Mucosa of descending colon (tissue), 3 donors: ENCODE measurements around the gene CPE. TPM values are rescaled to one million over a fixed set of nuclear protein-coding genes. Genes with fewer than 3 reads are reported as not detected.
"Not testable (repeated sequence)": the region's sequence is repeated elsewhere in the genome, so short reads cannot be mapped to it uniquely, and the experiment has no call there.

Experiments used
- ATAC-seq: fragments of 200-7000 bp; cut with Tn5 transposase; one replicate; pipeline ENCODE4 v1.9.1; 2020; ENCODE audit warnings: mild to moderate bottlenecking, moderate library complexity
- DNase-seq, 3 donors: peaks; one replicate each; pipeline ENCODE4 v3.0.0-alpha.2; 2020
- H3K36me3 ChIP-seq: fragments of 200-600 bp; one replicate; pipeline ENCODE4 v1.8.0; 2021; ENCODE audit warnings: low read depth, mild to moderate bottlenecking
- H3K4me1 ChIP-seq: fragments of 200-600 bp; one replicate; pipeline ENCODE4 v1.8.0; 2021; ENCODE audit warnings: low read depth, mild to moderate bottlenecking
- H3K4me3 ChIP-seq: fragments of 200-600 bp; one replicate; pipeline ENCODE4 v1.8.0; 2021; ENCODE audit warnings: mild to moderate bottlenecking
- H3K9me3 ChIP-seq: fragments of 200-600 bp; one replicate; pipeline ENCODE4 v1.8.0; 2021; ENCODE audit warnings: mild to moderate bottlenecking
- CTCF ChIP-seq: fragments of 200-600 bp; IDR thresholded peaks from one replicate; pipeline ENCODE4 v1.8.0; 2022; ENCODE audit warnings: antibody characterized with exemption, mild to moderate bottlenecking
- intact Hi-C, 2 donors: fragments of 100-400 bp; cut with DNase I in 1 of 2; cut with micrococcal nuclease in 1 of 2; formaldehyde crosslinking; loops; one replicate each; pipeline versions ENCODE4 v1.11.0 to v1.11.1; 2022; cut with DNase I, micrococcal nuclease
- total RNA-seq, 3 donors: library from RNA; stranded (reverse); fragmentation: NEBNext Ultra II Directional in 2 of 3; extraction: Animal tissue kit (Norgen Biotek cat#: 25700) in 2 of 3; gene quantifications; one replicate each; pipeline versions ENCODE4 v1.2.1 to v1.2.4, GENCODE V29; 2021 to 2023
- donor health status: DM: no; HTN: no; CAD: no; lungs with moderate emphysema.
- donor health status: DM: no; HTN: no; CAD: no.
- donor health status: DM: no; HTN: yes; CAD: no.

CPE gene
- total RNA-seq, 3 donors from 2014 or later, result 26.3 to 39.9 (median 33.9) TPM

GRCh38 chr4:165481053-165481835 lies 102.4 kb downstream of the CPE start:
- Histone ChIP-seq H3K36me3 (no peaks in the 10 kb centered on the region), H3K4me1 (no peaks in the 10 kb centered on the region), H3K9me3 (no peaks in the 10 kb centered on the region), H3K4me3 (no peak overlapping the region)
- ATAC-seq, result no peak
- intact Hi-C loops, result no loop called here
- no peak for DNase-seq
- TF ChIP-seq CTCF, result no peak

GRCh38 chr4:165489786-165490185 lies 111.0 kb downstream of the CPE start:
- Histone ChIP-seq H3K4me3 (no peak overlapping the region), H3K36me3 (no peaks in the 10 kb centered on the region), H3K4me1 (no peaks in the 10 kb centered on the region), H3K9me3 (no peaks in the 10 kb centered on the region)
- ATAC-seq (no peak), DNase-seq (no peak)
- intact Hi-C loops, result no loop called here
- no peak for TF ChIP-seq CTCF

- intact Hi-C loops, H3K36me3 ChIP-seq, ATAC-seq, H3K4me1 ChIP-seq, H3K4me3 ChIP-seq, H3K9me3 ChIP-seq: not testable (repeated sequence)
- peak in 2 of 3 donors; percentile 27 to 35 for DNase-seq
These were observed 113.8 kb downstream of the CPE start for GRCh38 chr4:165492583-165492982.

- no peaks in the 10 kb centered on the region for H3K36me3 ChIP-seq
- DNase-seq, result peak; percentile 56 to 81 (median 76)
- H3K4me1 ChIP-seq, result no peaks in the 10 kb centered on the region
- TF ChIP-seq CTCF, result peak; percentile 32
- H3K9me3 ChIP-seq, result no peaks in the 10 kb centered on the region
- intact Hi-C loops, result no loop called here
- ATAC-seq, result peak; percentile 90
- H3K4me3 ChIP-seq, result no peak overlapping the region
These were observed 114.6 kb downstream of the CPE start for GRCh38 chr4:165493359-165493758.

GRCh38 chr4:165502916-165503907 lies 124.4 kb downstream of the CPE start:
- no peaks in the 10 kb centered on the region for H3K9me3 ChIP-seq
- no peak overlapping the region for H3K4me3 ChIP-seq
- DNase-seq, result no peak
- TF ChIP-seq CTCF, result no peak
- ATAC-seq, result no peak
- no peaks in the 10 kb centered on the region for H3K36me3 ChIP-seq
- intact Hi-C loops, result no loop called here
- no peaks in the 10 kb centered on the region for H3K4me1 ChIP-seq

- Histone ChIP-seq H3K36me3 (no peaks in the 10 kb centered on the region), H3K4me1 (no peaks in the 10 kb centered on the region), H3K9me3 (no peaks in the 10 kb centered on the region), H3K4me3 (no peak overlapping the region)
- TF ChIP-seq CTCF, result no peak
- ATAC-seq (no peak), DNase-seq (no peak)
- intact Hi-C loops, result no loop called here
These were observed 125.4 kb downstream of the CPE start for GRCh38 chr4:165504184-165504583.
